Left hindlimb (tissue), 1 donor: ENCODE measurements around the gene C16orf92.
A peak's percentile ranks its signal among the peaks of the same experiment; 100 is the strongest.

Experiments used
- DNase-seq: peaks from one replicate; pipeline ENCODE4 v3.0.0-alpha.2; 2018

Gene C16orf92

DNA sequence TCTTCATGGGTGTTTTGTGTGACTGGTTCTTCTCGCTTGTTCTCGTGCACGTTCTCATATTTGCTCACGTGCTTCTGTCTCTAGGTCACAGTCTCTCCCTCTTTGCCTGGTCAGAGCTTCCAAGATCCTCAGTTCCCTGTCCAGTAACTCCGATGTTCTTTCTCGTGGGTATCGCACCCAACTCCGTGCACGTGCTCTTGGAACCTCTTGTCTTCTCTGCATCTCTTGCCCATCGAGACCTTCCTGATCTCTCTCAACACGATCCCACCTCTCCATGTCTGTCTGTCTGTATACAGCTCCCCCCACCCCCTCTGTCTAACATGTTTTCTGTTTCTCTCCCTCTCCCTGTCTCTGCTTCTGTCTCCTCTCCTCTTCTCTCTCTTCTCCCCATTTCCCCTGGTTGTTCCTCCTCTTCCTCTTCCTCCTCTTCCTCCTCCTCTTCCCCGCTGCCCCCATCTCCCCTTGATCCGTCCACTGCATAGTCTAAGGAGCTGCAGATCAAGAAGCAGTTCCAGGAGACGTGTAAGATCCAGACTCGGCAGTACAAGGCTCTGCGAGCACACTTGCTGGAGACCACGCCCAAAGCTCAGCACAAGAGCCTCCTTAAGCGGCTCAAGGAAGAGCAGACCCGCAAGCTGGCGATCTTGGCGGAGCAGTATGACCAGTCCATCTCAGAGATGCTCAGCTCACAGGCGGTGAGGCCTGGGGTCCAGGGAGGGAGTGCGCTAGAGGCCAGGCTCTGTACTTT is 33.7 kb upstream of the C16orf92 start:
- DNase-seq: no peak

- no peak for DNase-seq
Observed at GRCh38 chr16:29990034-29990433, 33.0 kb upstream of the C16orf92 start.

GRCh38 chr16:29990883-29991570 is 32.0 kb upstream of the C16orf92 start:
- no peak for DNase-seq

DNA sequence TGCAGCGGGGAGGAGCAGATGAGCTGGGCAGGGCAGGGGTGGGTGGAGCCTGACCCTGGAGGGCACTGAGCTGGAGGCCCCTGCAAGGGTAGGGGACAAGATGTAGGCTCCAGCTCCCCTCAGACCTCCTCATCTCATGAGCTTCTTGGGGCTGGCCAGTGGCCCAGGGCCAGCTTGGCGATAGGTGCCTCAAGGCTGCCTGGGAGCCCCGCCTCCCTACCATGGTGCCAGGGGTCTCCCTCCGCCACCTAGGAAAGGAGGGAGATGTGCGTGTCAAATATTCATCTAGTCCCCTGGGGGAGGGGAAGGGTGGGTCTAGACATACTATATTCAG is 31.5 kb upstream of the C16orf92 start:
- no peak for DNase-seq

DNA sequence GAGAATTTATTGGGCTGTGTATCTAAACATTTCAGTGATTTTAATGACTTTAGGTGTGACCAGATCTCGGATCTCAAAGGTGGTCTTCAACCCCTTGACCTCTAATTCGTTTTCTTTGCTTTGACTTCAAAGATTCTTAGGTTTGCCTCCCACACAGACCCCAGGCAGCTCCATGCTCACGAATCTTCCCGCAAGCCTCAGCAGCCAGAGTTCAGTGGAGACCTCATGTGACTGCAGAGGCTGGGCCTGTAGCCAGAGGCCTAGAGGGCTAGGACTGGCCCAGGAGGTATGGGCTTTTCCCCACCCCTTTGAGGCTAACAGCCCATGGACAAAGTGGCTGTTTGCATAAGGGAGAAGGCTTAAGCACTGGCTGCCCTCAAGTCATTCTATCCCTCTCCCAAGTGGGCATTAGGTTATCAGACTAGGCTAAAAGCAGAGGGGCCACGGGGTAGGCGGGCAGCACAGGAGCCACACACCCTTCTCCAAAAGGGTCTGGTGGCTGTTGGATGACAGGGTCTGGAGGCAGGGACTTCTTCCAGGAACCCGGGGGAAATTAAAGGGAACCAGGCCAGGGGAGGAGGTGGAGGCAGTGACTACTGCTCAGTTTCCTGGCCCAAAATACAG is 30.5 kb upstream of the C16orf92 start:
- no peak for DNase-seq

- no peak for DNase-seq
Observed at GRCh38 chr16:29993191-29993902, 29.7 kb upstream of the C16orf92 start.

GRCh38 chr16:29993903-29994599 is 28.9 kb upstream of the C16orf92 start:
- no peak for DNase-seq

DNA sequence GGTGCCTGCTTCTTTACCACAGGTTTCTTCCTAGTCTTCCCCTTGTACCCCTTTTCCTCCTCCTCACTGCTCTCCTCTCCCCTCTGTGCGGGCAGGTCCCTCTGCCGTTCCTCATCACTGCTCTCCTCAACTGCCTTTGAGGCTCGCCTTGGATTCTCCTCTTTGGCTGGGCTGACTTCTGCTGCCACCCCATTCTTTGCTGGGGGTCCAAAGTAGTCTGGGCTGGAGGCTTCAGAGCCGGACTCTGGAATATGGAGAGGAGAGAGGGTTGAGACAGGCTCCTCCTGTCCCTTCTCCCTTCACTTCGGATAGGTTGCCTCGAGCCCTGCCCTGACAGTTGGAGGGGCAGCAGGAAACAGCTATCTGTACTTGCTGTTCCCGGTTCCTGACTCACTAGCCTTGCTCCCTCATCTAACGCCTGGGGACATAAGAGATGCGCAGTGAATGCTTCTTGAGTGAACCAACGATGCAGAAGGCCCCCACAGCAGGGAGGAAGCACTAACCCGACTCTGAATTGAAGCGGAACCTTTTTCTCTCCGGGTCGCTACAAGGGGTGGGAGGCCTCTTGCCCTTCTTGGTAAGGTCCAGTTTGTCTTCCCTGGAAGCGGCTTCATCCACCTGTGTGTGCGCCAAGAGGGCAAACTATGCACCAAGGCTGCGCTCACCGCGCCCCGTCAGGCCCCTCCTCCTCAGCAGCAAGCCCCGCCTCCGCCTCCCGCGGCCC is 28.2 kb upstream of the C16orf92 start:
- no peak for DNase-seq

- peak; percentile 90 for DNase-seq
Observed at GRCh38 chr16:29995324-29995910, 27.6 kb upstream of the C16orf92 start, which contains the start of gene HIRIP3. Gene HIRIP3 (minus strand): TSS chr16:29995617. CDS start chr16:29995605, 12 bp downstream.

DNA sequence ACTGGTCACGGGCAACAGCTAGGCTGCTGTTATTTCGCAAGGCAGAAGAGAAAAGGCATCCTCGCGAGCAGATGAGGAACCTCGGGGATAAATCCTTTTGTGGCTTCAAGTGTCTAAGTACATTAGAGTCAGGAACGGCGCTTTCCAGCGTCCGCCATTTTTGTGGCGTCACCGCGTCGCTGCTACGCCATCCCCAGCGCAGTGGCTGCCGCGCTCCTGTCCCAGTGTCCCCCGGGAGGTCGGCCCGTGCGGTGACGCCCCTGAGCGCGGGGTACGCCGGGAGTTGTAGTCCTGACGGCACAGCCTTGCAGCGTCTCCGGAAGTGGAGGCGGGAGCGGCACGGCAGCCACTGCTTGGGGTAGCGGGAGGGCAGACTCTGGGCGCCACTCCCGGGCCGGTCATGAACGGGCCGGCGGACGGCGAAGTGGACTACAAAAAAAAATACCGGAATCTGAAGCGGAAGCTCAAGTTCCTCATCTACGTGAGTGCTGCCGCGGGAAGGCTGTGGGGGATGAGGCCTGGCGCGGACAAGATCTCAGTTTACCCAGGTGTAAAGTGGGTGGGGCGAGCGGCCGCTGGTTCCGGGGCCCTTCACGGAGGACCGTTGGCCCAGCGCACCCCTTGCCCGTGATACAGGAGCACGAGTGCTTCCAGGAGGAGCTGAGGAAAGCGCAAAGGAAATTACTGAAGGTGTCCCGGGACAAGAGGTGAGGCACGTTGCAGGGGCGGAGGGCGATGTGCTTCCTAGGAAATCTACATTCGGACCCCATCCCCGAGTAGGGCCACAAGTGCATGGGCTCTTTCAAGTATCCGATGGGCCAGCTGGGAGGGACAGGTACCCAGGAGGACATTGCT is 26.9 kb upstream of the C16orf92 start, which contains the start of gene INO80E:
Gene INO80E, plus strand, starts transcription at position 331 of the 855 bp plus-strand sequence. Its CDS starts 70 bp downstream, at position 401.
- peak; percentile 98 for DNase-seq

GRCh38 chr16:29996766-29997250 is 26.2 kb upstream of the C16orf92 start:
- no peak for DNase-seq

- no peak for DNase-seq
Observed at GRCh38 chr16:29999605-30000004, 23.4 kb upstream of the C16orf92 start.

DNA sequence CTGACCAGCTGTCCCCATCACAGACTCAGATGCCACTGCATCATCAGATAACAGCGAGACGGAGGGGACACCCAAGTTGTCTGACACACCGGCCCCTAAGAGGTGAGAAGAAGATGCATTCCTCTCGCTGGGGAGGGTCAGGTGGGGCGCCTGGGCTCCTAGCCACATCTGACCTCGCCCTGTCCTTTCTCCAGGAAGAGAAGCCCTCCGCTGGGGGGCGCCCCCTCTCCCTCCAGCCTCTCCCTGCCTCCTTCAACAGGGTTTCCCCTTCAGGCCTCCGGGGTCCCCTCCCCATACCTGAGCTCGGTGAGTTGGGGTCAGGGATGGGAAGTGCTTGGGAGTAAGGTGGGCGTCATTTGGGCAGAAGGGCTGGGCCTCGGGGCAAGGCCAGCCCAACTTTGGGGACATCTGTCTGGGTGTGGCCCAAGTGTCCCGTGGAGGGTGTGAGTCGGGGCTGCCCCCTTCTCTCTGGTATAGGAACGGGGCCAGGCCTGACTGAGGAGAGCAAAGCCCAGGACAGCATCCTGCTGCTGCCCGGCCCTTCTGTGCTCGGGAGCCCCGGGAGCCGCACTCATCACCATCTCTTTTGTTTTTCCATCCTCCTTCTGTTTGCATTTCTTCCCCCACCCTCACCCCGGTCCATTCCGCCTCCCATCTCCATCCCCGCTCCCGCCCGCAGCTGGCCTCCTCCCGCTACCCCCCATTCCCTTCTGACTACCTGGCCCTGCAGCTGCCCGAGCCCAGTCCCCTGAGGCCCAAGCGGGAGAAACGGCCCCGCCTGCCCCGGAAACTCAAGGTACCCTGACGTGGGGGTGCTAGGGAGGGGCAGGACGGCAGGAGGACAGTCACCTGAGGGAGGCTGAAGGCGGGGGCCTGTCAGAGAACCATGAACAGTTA is 22.0 kb upstream of the C16orf92 start:
- no peak for DNase-seq

- DNase-seq: no peak
Observed at GRCh38 chr16:30002614-30003346, 20.2 kb upstream of the C16orf92 start.

- no peak for DNase-seq
Observed at GRCh38 chr16:30003670-30004423, 19.2 kb upstream of the C16orf92 start.

DNA sequence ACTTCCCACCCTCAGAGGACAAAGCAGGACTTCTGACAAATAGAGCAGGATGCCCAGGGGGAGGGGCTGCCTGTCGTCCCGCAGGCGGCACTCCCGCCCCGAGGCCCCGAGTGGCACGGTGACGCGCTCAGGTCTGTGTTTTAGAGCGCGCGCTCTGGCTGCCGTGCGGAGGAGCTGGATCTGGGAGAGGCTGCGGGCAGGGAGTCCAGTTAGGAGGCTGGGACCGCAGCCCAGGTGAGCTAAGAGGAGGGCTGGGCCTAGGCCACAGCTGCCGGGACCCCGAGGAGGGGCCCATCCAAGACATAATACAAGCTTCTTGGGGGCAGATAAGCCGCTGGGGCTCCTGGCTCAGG is 18.6 kb upstream of the C16orf92 start:
- DNase-seq: no peak

DNA sequence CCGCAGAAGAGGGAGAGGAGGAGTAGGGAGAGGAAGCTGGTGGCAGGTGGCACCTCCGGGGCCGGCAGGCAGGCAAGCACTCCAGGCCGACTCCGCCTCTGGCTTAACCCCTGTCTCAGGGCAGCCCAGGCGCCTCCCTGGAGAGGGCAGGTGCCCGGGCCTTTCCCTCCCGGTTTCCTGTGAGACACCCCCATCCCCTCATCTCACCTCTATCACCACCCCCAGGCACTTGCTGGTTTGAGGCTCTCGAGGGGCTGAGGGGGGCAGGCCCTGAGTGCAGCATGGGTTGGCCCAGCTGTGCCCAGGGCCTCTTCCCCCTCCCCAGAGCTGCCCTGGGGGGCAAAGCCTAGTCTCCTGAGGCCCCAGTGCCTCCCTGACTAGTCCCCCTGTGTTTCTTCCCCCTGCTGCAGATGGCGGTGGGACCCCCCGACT is 18.2 kb upstream of the C16orf92 start:
- DNase-seq: no peak
